Amygdala (tissue), 56 donors: ENCODE measurements around the gene TCOF1.
A peak's percentile ranks its signal among the peaks of the same experiment; 100 is the strongest.

Experiments
- DNase-seq, 56 donors: peaks; one replicate each; lab custom pipeline; 2025; lab: John Stamatoyannopoulos, UW

TCOF1 gene

GRCh38 chr5:150419630-150420270 lies 62.3 kb downstream of the TCOF1 start:
- DNase-seq = no peak

GRCh38 chr5:150422075-150422474 lies 64.6 kb downstream of the TCOF1 start:
- DNase-seq = no peak

- no peak for DNase-seq
Observed at GRCh38 chr5:150422758-150423157, 65.3 kb downstream of the TCOF1 start.

- peak in 7 of 56 donors; percentile 12 to 60 (median 28) for DNase-seq
Observed at GRCh38 chr5:150426165-150426564, 68.7 kb downstream of the TCOF1 start.

GRCh38 chr5:150428106-150428876 lies 70.8 kb downstream of the TCOF1 start:
- peak in 21 of 56 donors; percentile 9 to 53 (median 36) for DNase-seq

- no peak for DNase-seq
Observed at GRCh38 chr5:150428978-150429377, 71.5 kb downstream of the TCOF1 start.

GRCh38 chr5:150429410-150429873 lies 71.9 kb downstream of the TCOF1 start:
- no peak for DNase-seq

- no peak for DNase-seq
Observed at GRCh38 chr5:150431048-150431447, 73.6 kb downstream of the TCOF1 start.

- DNase-seq = no peak
Observed at GRCh38 chr5:150431574-150431973, 74.1 kb downstream of the TCOF1 start.

GRCh38 chr5:150434464-150434863 lies 77.0 kb downstream of the TCOF1 start:
- no peak for DNase-seq

GRCh38 chr5:150436141-150436680 lies 78.7 kb downstream of the TCOF1 start:
- peak in 55 of 56 donors; percentile 36 to 95 (median 74) for DNase-seq

GRCh38 chr5:150438873-150439546 lies 81.5 kb downstream of the TCOF1 start:
- no peak for DNase-seq

- peak in 1 of 56 donors; percentile 14 for DNase-seq
Observed at GRCh38 chr5:150440948-150441812, 83.7 kb downstream of the TCOF1 start.

- DNase-seq = peak in 3 of 56 donors; percentile 4 to 18 (median 8)
Observed at GRCh38 chr5:150441813-150442698, 84.6 kb downstream of the TCOF1 start.

GRCh38 chr5:150442699-150443080 lies 85.2 kb downstream of the TCOF1 start:
- no peak for DNase-seq

- DNase-seq = peak in 12 of 56 donors; percentile 24 to 74 (median 46)
Observed at GRCh38 chr5:150443242-150444075, 86.0 kb downstream of the TCOF1 start.

GRCh38 chr5:150444770-150445169 lies 87.3 kb downstream of the TCOF1 start:
- peak in 4 of 56 donors; percentile 10 to 28 (median 18) for DNase-seq

- no peak for DNase-seq
Observed at GRCh38 chr5:150446088-150446487, 88.6 kb downstream of the TCOF1 start.
